ENCODE results near the gene SMCO3. TPM values are rescaled to one million over a fixed set of nuclear protein-coding genes. Genes with fewer than 3 reads are reported as not detected.

Gene SMCO3
- total RNA-seq, 1 donor from 2014 or later: 2.1 TPM

DNA sequence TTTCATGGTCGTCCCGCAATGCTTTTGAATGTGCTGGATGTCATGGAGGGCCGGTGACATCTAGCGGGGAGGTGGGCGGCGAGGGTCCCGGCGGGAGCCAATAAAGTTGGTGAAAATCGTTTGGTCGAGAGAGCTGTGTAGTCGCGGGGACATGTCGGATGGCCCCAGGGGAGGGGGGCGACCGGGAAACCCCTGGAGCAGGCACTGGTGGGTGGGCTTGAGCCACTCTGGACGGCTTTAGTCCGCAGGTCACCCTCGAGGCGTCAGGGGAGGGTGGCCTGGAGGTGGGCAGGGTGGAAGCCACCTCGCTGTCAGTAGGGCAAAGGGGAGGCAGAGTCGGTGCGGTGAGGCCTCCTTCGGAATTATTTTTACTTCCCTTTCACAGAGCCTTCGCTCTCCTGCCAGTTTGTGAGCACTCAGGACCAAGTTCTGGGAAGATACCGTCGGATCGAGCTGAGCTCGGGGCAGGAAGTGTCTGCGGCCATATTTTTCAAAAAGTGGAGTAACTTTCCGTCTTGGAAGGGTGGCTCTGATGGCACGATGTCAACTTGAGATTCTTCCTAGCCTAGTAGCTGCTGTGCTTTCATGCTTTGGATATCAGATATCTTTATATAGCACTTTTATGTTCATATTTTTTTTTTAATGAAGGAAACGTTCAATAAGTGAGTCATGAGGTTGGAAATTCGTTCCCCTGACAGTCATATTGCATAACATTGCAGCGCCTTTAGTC, 38.9 kb downstream of the SMCO3 start:
- DNase-seq (ENCODE audit: low spot score in 2 of 2): peak in 1 of 2 donors; percentile 84
- intact Hi-C loops (cut with DNase I): loop anchor here (1.0 to 10.0 kb wide), 10 partner anchors 28 to 1883 kb away; partner anchors contain the start of genes ATF7IP, C12orf60, GPRC5A and MGP
- Histone ChIP-seq H3K27me3 (no peaks in the 10 kb centered on the region), H3K9me3 (no peaks in the 10 kb centered on the region), H3K36me3 (no peaks in the 10 kb centered on the region), H3K27ac (peak overlapping the region; percentile 99), H3K4me3 (peak overlapping the region; percentile 78 to 87), H3K4me1 (peaks cover 0 to 15% of the 10 kb centered on the region in 2 donors)
- TF ChIP-seq, protein P1, sequence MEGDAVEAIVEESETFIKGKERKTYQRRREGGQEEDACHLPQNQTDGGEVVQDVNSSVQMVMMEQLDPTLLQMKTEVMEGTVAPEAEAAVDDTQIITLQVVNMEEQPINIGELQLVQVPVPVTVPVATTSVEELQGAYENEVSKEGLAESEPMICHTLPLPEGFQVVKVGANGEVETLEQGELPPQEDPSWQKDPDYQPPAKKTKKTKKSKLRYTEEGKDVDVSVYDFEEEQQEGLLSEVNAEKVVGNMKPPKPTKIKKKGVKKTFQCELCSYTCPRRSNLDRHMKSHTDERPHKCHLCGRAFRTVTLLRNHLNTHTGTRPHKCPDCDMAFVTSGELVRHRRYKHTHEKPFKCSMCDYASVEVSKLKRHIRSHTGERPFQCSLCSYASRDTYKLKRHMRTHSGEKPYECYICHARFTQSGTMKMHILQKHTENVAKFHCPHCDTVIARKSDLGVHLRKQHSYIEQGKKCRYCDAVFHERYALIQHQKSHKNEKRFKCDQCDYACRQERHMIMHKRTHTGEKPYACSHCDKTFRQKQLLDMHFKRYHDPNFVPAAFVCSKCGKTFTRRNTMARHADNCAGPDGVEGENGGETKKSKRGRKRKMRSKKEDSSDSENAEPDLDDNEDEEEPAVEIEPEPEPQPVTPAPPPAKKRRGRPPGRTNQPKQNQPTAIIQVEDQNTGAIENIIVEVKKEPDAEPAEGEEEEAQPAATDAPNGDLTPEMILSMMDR (IDR thresholded peaks at IDR 0.05): no peak

DNA sequence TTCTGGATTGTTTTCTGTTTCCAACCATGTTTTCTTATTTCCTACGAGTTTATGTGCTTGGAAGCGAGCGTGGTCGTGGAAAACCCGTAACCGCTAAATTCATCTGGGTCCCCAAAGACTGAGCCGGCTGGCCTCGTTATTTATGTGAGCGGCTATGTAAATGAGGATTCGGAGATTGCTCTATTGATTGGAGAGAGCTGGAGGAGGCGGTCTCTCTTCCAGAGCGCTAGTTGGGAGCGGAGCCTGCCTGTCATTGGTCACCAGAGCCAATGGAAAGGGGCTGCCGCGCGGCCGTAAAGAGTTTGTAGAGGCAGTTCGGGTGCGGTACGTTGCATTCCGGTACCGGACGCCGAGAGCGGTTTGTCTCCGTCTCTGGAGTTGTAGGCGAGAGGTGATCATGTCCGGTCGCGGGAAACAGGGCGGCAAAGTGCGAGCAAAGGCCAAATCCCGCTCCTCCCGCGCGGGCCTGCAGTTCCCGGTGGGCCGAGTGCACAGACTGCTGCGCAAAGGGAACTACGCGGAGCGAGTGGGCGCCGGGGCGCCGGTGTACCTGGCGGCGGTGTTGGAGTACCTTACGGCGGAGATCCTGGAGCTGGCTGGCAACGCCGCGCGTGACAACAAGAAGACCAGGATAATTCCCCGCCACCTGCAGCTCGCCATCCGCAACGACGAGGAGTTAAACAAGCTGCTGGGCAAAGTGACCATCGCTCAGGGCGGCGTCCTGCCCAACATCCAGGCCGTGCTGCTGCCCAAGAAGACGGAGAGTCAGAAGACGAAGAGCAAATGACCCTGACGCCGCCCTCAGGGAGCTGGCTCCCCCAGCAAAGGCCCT, 39.7 kb downstream of the SMCO3 start:
- Histone ChIP-seq H3K9me3 (no peaks in the 10 kb centered on the region), H3K4me1 (peaks cover 0 to 15% of the 10 kb centered on the region in 2 donors), H3K27me3 (no peaks in the 10 kb centered on the region), H3K27ac (peak overlapping the region; percentile 99), H3K4me3 (peak overlapping the region; percentile 78 to 87), H3K36me3 (no peaks in the 10 kb centered on the region)
- TF ChIP-seq, protein P1 (IDR thresholded peaks at IDR 0.05): no peak
- peak; percentile 97 to 99 for DNase-seq (ENCODE audit: low spot score in 2 of 2)
- intact Hi-C loops (cut with DNase I): loop anchor here (1.0 to 10.0 kb wide), 8 partner anchors 29 to 1677 kb away; partner anchors contain the start of genes ATF7IP, C12orf60, MGP and STRAP

DNA sequence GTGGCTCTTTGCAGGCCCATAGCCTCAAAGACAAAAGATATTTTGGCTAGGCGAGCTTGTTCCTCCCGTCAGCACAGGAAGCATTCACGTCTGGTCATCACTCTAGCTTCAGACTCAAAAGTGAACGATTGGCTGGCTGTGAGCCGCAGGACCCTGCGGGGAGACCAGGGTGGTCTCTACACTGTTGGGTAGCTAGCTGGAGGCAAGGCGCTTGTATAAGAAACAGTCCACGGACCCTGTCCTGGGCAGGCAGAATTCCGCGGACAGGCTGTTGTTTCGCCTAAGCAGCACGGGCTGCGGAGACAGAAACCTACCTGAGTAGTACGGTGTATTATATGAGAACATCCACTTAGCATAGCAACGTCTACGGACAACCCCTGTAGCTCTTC, 40.3 kb downstream of the SMCO3 start:
- no peaks in the 10 kb centered on the region for H3K27me3 ChIP-seq
- H3K27ac ChIP-seq: peak overlapping the region; percentile 99
- peaks cover 0 to 15% of the 10 kb centered on the region in 2 donors for H3K4me1 ChIP-seq
- DNase-seq (ENCODE audit: low spot score in 2 of 2): no peak
- TF ChIP-seq, protein P1 (IDR thresholded peaks at IDR 0.05): no peak
- H3K9me3 ChIP-seq: no peaks in the 10 kb centered on the region
- intact Hi-C loops (cut with DNase I): loop anchor here (1.0 to 10.0 kb wide), 8 partner anchors 29 to 1676 kb away; partner anchors contain the start of genes ATF7IP, C12orf60, MGP and STRAP
- H3K36me3 ChIP-seq: no peaks in the 10 kb centered on the region
- peak overlapping the region; percentile 78 to 87 for H3K4me3 ChIP-seq

DNA sequence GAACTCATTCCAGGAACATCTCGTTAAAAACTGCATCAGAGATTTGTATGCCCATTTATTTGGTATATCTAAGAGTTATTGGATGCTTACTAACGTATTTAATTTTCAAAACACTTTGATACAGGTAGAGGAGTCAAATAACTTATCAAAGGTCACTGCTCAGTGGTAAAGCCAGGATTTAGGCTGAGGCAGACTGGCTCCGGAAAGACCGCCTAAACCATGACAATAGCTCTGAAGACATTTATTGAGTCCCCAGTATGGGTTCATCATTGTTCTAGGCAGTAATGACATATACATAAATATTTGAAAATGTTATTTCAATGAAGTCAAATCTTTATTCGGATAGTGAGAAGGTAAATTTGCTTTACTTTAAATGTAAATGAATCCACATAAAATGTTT, 41.0 kb downstream of the SMCO3 start:
- no peaks in the 10 kb centered on the region for H3K36me3 ChIP-seq
- intact Hi-C loops (cut with DNase I): loop anchor here (5.0 to 10.0 kb wide), 5 partner anchors 174 to 1676 kb away; partner anchors contain the start of gene ATF7IP
- H3K9me3 ChIP-seq: no peaks in the 10 kb centered on the region
- H3K4me3 ChIP-seq: no peak overlapping the region
- DNase-seq (ENCODE audit: low spot score in 2 of 2): no peak
- peaks cover 0 to 15% of the 10 kb centered on the region in 2 donors for H3K4me1 ChIP-seq
- no peak overlapping the region for H3K27ac ChIP-seq
- no peaks in the 10 kb centered on the region for H3K27me3 ChIP-seq
- TF ChIP-seq, protein P1 (IDR thresholded peaks at IDR 0.05): no peak

DNA sequence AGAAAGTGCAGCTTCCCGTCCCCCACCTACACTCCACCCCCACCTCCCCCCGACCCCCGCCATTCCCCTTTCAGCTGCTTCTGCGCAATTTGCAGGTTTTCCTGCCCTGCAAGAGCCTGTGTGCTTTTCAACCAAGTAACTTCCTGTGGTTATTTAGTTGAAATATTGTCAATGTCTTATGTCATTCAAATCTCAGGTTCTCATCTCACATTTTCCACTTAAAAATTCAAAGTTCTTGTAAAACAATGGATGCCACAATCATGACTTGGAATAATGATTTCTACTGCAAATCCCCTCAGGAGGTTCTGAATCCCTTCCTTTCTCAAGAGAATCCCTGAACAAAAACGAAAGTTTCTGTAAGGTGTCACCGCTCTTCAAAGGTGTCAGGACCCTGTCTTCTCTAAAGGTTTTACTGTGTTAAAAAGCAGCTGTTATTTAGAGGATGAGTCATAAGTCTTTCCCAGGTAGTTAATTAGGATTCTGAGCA, 42.3 kb downstream of the SMCO3 start:
- peaks cover 0 to 8% of the 10 kb centered on the region in 2 donors for H3K4me1 ChIP-seq
- H3K36me3 ChIP-seq: peaks cover 0 to 4% of the 10 kb centered on the region in 2 donors
- no peaks in the 10 kb centered on the region for H3K9me3 ChIP-seq
- DNase-seq (ENCODE audit: low spot score in 2 of 2): no peak
- no peaks in the 10 kb centered on the region for H3K27me3 ChIP-seq
- TF ChIP-seq, protein P1 (IDR thresholded peaks at IDR 0.05): no peak
- H3K27ac ChIP-seq: peak overlapping the region; percentile 88 to 98
- peak overlapping the region; percentile 75 to 81 for H3K4me3 ChIP-seq
- intact Hi-C loops (cut with DNase I): loop anchor here (5.0 to 10.0 kb wide), 5 partner anchors 176 to 1674 kb away; partner anchors contain the start of gene ATF7IP
